Breast epithelium (tissue), 3 donors: ENCODE results near the gene FOXL1.

Source experiments
- POLR2AphosphoS5 ChIP-seq, 3 donors: sonication (generic); formaldehyde crosslinking; IDR thresholded peaks; one replicate each; pipeline ENCODE4 v1.6.1; 2017; ENCODE audit warnings: antibody characterized with exemption in 3 of 3
- TF ChIP-seq, protein P1 (sequence below), 3 donors: fragments of 450-650 bp; IDR thresholded peaks; one replicate each; pipeline ENCODE4 v1.5.1; 2016 to 2017; ENCODE audit warnings: antibody characterized with exemption in 3 of 3, mild to moderate bottlenecking in 3 of 3, moderate library complexity in 3 of 3

DNA sequence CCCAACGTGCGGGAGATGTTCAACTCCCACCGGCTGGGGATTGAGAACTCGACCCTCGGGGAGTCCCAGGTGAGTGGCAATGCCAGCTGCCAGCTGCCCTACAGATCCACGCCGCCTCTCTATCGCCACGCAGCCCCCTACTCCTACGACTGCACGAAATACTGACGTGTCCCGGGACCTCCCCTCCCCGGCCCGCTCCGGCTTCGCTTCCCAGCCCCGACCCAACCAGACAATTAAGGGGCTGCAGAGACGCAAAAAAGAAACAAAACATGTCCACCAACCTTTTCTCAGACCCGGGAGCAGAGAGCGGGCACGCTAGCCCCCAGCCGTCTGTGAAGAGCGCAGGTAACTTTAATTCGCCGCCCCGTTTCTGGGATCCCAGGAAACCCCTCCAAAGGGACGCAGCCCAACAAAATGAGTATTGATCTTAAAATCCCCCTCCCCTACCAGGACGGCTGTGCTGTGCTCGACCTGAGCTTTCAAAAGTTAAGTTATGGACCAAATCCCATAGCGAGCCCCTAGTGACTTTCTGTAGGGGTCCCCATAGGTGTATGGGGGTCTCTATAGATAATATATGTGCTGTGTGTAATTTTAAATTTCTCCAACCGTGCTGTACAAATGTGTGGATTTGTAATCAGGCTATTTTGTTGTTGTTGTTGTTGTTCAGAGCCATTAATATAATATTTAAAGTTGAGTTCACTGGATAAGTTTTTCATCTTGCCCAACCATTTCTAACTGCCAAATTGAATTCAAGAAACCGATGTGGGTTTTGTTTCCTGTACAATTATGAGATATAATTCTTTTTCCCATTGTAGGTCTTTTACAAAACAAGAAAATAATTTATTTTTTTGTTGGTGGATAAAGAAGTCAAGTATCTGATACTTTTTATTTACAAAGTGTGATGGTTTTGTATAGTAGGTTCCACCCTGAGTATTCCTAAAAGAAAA, 9.4 kb upstream of the FOXL1 start:
- TF ChIP-seq, protein P1, sequence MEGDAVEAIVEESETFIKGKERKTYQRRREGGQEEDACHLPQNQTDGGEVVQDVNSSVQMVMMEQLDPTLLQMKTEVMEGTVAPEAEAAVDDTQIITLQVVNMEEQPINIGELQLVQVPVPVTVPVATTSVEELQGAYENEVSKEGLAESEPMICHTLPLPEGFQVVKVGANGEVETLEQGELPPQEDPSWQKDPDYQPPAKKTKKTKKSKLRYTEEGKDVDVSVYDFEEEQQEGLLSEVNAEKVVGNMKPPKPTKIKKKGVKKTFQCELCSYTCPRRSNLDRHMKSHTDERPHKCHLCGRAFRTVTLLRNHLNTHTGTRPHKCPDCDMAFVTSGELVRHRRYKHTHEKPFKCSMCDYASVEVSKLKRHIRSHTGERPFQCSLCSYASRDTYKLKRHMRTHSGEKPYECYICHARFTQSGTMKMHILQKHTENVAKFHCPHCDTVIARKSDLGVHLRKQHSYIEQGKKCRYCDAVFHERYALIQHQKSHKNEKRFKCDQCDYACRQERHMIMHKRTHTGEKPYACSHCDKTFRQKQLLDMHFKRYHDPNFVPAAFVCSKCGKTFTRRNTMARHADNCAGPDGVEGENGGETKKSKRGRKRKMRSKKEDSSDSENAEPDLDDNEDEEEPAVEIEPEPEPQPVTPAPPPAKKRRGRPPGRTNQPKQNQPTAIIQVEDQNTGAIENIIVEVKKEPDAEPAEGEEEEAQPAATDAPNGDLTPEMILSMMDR (IDR thresholded peaks at IDR 0.05): no peak
- TF ChIP-seq POLR2AphosphoS5 (IDR thresholded peaks at IDR 0.05): no peak
